PFSK-1 (cell line): Measurements from ENCODE around the gene VPS13D.

Experiments
- POLR2AphosphoS5 ChIP-seq: IDR thresholded peaks from 2 replicates; pipeline ENCODE4 v1.6.1; 2012; ENCODE audit warnings: low read depth, mild to moderate bottlenecking, control low read depth, low read length, moderate library complexity
- TAF1 ChIP-seq: IDR thresholded peaks from 2 replicates; pipeline ENCODE4 v1.6.1; 2012; ENCODE audit warnings: low read length, control low read depth, borderline replicate concordance; ENCODE audit not compliant: insufficient read depth

- TF ChIP-seq POLR2AphosphoS5 (no peak), TAF1 (no peak)
Observed at GRCh38 chr1:12490532-12491142, 260.8 kb downstream of the VPS13D start.
